Epithelial cell of esophagus (primary cell): ENCODE measurements around the gene TCF7L1.
A peak's percentile ranks its signal among the peaks of the same experiment; 100 is the strongest.
"Not testable (repeated sequence)": the region's sequence is repeated elsewhere in the genome, so short reads cannot be mapped to it uniquely, and the experiment has no call there.

ENCODE experiments used
- DNase-seq: peaks from one replicate; pipeline ENCODE4 v3.0.0; 2010; ENCODE audit warnings: low read depth
- H3K4me3 ChIP-seq: 2 replicates; pipeline ENCODE4 v1.5.1; 2011; ENCODE audit warnings: mild to moderate bottlenecking, low read length, control low read depth
- CTCF ChIP-seq: IDR thresholded peaks from 2 replicates; pipeline ENCODE4 v1.5.1; 2011; ENCODE audit warnings: low read depth, mild to moderate bottlenecking, low read length, control low read depth, inconsistent platforms; ENCODE audit not compliant: insufficient read depth; ENCODE audit errors: missing control alignments

TCF7L1 gene

GRCh38 chr2:85112906-85113625, 20.1 kb upstream of the TCF7L1 start:
- DNase-seq: peak; percentile 75
- TF ChIP-seq CTCF: no peak
- no peak overlapping the region for H3K4me3 ChIP-seq

GRCh38 chr2:85114586-85115330, 18.4 kb upstream of the TCF7L1 start:
- no peak for TF ChIP-seq CTCF
- no peak overlapping the region for H3K4me3 ChIP-seq
- DNase-seq: no peak

GRCh38 chr2:85116207-85116606, 17.0 kb upstream of the TCF7L1 start:
- no peak for TF ChIP-seq CTCF
- no peak overlapping the region for H3K4me3 ChIP-seq
- no peak for DNase-seq

GRCh38 chr2:85119900-85120299, 13.3 kb upstream of the TCF7L1 start:
- TF ChIP-seq CTCF: no peak
- DNase-seq: no peak
- no peak overlapping the region for H3K4me3 ChIP-seq

- no peak overlapping the region for H3K4me3 ChIP-seq
- DNase-seq: no peak
- TF ChIP-seq CTCF: no peak
Observed at GRCh38 chr2:85120363-85120762, 12.8 kb upstream of the TCF7L1 start.

- H3K4me3 ChIP-seq: not testable (repeated sequence)
- DNase-seq: peak; percentile 45
Observed at GRCh38 chr2:85126462-85126861, 6.7 kb upstream of the TCF7L1 start.

GRCh38 chr2:85129861-85130260, 3.3 kb upstream of the TCF7L1 start:
- H3K4me3 ChIP-seq: no peak overlapping the region
- TF ChIP-seq CTCF: no peak
- DNase-seq: no peak
